ENCODE measurements around the gene ZBTB7A.

DNA sequence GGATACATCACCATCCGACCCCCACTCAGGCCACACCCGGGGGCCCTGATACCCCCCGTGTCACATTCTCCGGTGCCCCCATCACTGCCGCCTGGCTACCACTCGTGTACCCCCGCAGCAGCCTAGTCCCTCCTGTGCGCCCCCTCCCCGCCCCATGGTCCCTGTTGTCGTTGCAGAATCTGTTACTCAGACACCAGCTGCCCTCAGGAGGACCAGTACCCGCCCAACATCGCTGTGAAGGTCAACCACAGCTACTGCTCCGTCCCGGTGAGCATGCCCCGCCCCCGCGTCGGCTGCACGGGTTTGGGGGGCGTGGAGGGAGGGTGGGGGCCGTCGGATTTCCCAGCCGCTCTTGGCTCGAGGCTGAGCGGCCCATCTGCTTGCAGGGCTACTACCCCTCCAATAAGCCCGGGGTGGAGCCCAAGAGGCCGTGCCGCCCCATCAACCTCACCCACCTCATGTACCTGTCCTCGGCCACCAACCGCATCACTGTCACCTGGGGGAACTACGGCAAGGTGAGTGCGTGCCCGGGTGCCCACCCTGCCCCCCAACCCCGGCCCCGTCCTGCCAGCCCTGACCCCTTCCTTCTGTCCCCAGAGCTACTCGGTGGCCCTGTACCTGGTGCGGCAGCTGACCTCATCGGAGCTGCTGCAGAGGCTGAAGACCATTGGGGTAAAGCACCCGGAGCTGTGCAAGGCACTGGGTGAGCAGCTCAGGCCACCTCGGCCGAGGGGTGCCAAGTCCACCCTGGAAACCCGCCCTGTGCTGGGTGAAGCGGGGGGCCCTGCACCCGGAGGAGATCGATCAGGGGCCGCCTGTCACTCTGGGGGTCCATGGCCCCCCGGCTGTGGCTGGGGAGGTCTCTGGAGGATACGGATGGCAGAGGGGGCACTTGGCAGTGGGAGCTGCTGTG, 38.1 kb downstream of the ZBTB7A start:
- TF ChIP-seq, protein P1, sequence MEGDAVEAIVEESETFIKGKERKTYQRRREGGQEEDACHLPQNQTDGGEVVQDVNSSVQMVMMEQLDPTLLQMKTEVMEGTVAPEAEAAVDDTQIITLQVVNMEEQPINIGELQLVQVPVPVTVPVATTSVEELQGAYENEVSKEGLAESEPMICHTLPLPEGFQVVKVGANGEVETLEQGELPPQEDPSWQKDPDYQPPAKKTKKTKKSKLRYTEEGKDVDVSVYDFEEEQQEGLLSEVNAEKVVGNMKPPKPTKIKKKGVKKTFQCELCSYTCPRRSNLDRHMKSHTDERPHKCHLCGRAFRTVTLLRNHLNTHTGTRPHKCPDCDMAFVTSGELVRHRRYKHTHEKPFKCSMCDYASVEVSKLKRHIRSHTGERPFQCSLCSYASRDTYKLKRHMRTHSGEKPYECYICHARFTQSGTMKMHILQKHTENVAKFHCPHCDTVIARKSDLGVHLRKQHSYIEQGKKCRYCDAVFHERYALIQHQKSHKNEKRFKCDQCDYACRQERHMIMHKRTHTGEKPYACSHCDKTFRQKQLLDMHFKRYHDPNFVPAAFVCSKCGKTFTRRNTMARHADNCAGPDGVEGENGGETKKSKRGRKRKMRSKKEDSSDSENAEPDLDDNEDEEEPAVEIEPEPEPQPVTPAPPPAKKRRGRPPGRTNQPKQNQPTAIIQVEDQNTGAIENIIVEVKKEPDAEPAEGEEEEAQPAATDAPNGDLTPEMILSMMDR (IDR thresholded peaks at IDR 0.05) = no peak
- TF ChIP-seq POLR2A (IDR thresholded peaks at IDR 0.05) = no peak
